ENCODE results near the gene MUC5B.

DNA sequence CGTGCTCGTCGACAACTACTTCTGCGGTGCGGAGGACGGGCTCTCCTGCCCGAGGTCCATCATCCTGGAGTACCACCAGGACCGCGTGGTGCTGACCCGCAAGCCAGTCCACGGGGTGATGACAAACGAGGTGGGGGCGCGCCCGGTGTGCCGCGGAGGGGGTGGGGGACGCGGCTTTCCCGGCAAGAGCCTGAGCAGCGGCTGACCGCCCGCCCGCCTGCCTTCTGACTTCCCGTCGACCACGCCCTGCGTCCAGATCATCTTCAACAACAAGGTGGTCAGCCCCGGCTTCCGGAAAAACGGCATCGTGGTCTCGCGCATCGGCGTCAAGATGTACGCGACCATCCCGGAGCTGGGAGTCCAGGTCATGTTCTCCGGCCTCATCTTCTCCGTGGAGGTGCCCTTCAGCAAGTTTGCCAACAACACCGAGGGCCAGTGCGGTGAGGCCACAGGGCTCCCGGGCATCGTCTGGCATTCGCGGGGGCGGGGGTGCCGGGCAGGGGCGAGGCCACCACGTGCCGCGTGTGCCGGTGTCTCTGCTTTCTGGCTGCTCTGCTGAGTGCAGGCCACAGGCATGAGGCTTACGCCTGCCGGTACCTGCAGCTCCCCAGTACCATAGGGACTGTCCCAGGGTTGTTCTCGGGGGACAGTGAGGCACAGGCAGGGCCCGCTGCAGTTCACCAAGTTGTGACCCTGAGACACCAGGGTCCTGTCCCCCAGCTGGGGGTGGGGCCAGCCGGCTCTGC, 28.5 kb upstream of the MUC5B start:
- TF ChIP-seq, protein P1, sequence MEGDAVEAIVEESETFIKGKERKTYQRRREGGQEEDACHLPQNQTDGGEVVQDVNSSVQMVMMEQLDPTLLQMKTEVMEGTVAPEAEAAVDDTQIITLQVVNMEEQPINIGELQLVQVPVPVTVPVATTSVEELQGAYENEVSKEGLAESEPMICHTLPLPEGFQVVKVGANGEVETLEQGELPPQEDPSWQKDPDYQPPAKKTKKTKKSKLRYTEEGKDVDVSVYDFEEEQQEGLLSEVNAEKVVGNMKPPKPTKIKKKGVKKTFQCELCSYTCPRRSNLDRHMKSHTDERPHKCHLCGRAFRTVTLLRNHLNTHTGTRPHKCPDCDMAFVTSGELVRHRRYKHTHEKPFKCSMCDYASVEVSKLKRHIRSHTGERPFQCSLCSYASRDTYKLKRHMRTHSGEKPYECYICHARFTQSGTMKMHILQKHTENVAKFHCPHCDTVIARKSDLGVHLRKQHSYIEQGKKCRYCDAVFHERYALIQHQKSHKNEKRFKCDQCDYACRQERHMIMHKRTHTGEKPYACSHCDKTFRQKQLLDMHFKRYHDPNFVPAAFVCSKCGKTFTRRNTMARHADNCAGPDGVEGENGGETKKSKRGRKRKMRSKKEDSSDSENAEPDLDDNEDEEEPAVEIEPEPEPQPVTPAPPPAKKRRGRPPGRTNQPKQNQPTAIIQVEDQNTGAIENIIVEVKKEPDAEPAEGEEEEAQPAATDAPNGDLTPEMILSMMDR (IDR thresholded peaks at IDR 0.05): no peak
- TF ChIP-seq POLR2A (IDR thresholded peaks at IDR 0.05): no peak

Data from prostate gland (tissue), 2 donors.